B cell (primary cell): ENCODE data around the gene RBM33. TPM values are rescaled to one million over a fixed set of nuclear protein-coding genes. Genes with fewer than 3 reads are reported as not detected.

Experiments used
- ATAC-seq: fragments of 200-7000 bp; cut with Tn5 transposase; one replicate; pipeline ENCODE4 v1.10.0; 2021; ENCODE audit warnings: low read depth, mild to moderate bottlenecking, moderate number of reproducible peaks, moderate library complexity
- CTCF ChIA-PET: fragments of 350-600 bp; sonication (Branson Sonifier 250); formaldehyde crosslinking; loops from one replicate; lab custom pipeline; 2021; ENCODE audit warnings: antibody characterized with exemption, inconsistent platforms; lab: Charles Lee
- POLR2A ChIA-PET: fragments of 350-600 bp; sonication (Branson Sonifier 250); formaldehyde crosslinking; loops from one replicate; lab custom pipeline; 2021; ENCODE audit warnings: antibody characterized with exemption; lab: Charles Lee
- DNase-seq: peaks from one replicate; pipeline ENCODE4 v3.0.0; 2013
- H2AFZ ChIP-seq: 2 replicates; pipeline ENCODE4 v1.6.1; 2012; ENCODE audit warnings: mild to moderate bottlenecking, low read depth, low read length; ENCODE audit not compliant: insufficient read depth, poor library complexity, severe bottlenecking
- H3K27ac ChIP-seq, 2 donors: 1 replicate in 1 of 2; 2 replicates in 1 of 2; pipeline ENCODE4 v1.5.1; 2012 to 2013; ENCODE audit warnings: low read length in 2 of 2, mild to moderate bottlenecking in 2 of 2, moderate library complexity in 1 of 2
- H3K27me3 ChIP-seq, 4 experiments: fragments of 200-600 bp in 1 of 4; sonication (generic) in 1 of 4; replicated peaks in 1 of 4; 1 replicate in 2 of 4; 2 replicates in 2 of 4; pipeline versions ENCODE4 v1.6.1 to v1.7.0; 2013 to 2016; ENCODE audit warnings: low read length in 3 of 4, mild to moderate bottlenecking in 2 of 4, mixed read lengths in 1 of 4, moderate library complexity in 1 of 4; ENCODE audit not compliant: insufficient read depth in 4 of 4, control insufficient read depth in 3 of 4; ENCODE audit errors: control extremely low read depth in 1 of 4
- H3K36me3 ChIP-seq, 2 experiments: replicated peaks in 1 of 2; 1 replicate in 1 of 2; 2 replicates in 1 of 2; pipeline versions ENCODE4 v1.6.1 to v1.7.1; 2013; ENCODE audit warnings: low read length in 1 of 2; ENCODE audit not compliant: insufficient read depth in 2 of 2, control insufficient read depth in 1 of 2; ENCODE audit errors: control extremely low read depth in 1 of 2, extremely low read depth in 1 of 2
- H3K4me1 ChIP-seq, 2 donors: fragments of 200-600 bp in 1 of 2; sonication (generic) in 1 of 2; 1 replicate in 1 of 2; 2 replicates in 1 of 2; pipeline versions ENCODE4 v1.5.1 to v1.6.1; 2013 to 2017; ENCODE audit warnings: low read length in 2 of 2; ENCODE audit not compliant: control insufficient read depth in 2 of 2, insufficient read depth in 2 of 2
- H3K4me2 ChIP-seq: replicated peaks from 2 replicates; pipeline ENCODE3; 2012; ENCODE audit warnings: mild to moderate bottlenecking, low read depth, low read length; ENCODE audit not compliant: poor library complexity, severe bottlenecking
- H3K4me3 ChIP-seq, 5 experiments: fragments of 200-600 bp in 1 of 5; sonication (generic) in 1 of 5; 1 replicate in 3 of 5; 2 replicates in 2 of 5; pipeline versions ENCODE4 v1.5.1 to v1.7.0; 2011 to 2016; ENCODE audit warnings: low read length in 4 of 5, mild to moderate bottlenecking in 4 of 5, low read depth in 2 of 5, control low read depth in 1 of 5, moderate library complexity in 1 of 5; ENCODE audit not compliant: insufficient read depth in 1 of 5; ENCODE audit errors: control extremely low read depth in 1 of 5, extremely low read depth in 1 of 5
- H3K79me2 ChIP-seq: fragments of 200-600 bp; sonication (generic); one replicate; pipeline ENCODE4 v1.6.0; 2016; ENCODE audit warnings: low read length; ENCODE audit not compliant: control insufficient read depth, insufficient read depth
- H3K9ac ChIP-seq: fragments of 200-600 bp; sonication (generic); 2 replicates; pipeline ENCODE4 v1.6.1; 2017; ENCODE audit warnings: mild to moderate bottlenecking, low read length, moderate library complexity
- H3K9me3 ChIP-seq, 3 donors: one replicate each; pipeline versions ENCODE4 v1.6.1 to v1.7.1; 2013; ENCODE audit warnings: low read length in 2 of 3; ENCODE audit not compliant: control insufficient read depth in 2 of 3, insufficient read depth in 1 of 3; ENCODE audit errors: control extremely low read depth in 1 of 3
- H4K20me1 ChIP-seq: 2 replicates; pipeline ENCODE4 v1.6.0; 2012; ENCODE audit warnings: mild to moderate bottlenecking, low read length; ENCODE audit not compliant: insufficient read depth, control insufficient read depth, poor library complexity, severe bottlenecking
- H3K27ac Mint-ChIP-seq: one replicate; pipeline ENCODE4 v1.8.0; 2021; ENCODE audit warnings: mixed read lengths
- H3K27me3 Mint-ChIP-seq: one replicate; pipeline ENCODE4 v1.8.0; 2021; ENCODE audit warnings: mixed read lengths
- H3K4me1 Mint-ChIP-seq: one replicate; pipeline ENCODE4 v1.8.0; 2021; ENCODE audit warnings: mixed read lengths
- H3K4me3 Mint-ChIP-seq: one replicate; pipeline ENCODE4 v1.8.0; 2021; ENCODE audit warnings: mixed read lengths
- H3K9me3 Mint-ChIP-seq: one replicate; pipeline ENCODE4 v1.8.0; 2022; ENCODE audit warnings: mixed read lengths; ENCODE audit not compliant: insufficient read depth
- CTCF ChIP-seq: fragments of 200-600 bp; IDR thresholded peaks from one replicate; pipeline ENCODE4 v1.8.0; 2022; ENCODE audit warnings: antibody characterized with exemption, mild to moderate bottlenecking
- EZH2 ChIP-seq: IDR thresholded peaks from 2 replicates; pipeline ENCODE4 v1.6.1; 2012; ENCODE audit warnings: borderline replicate concordance, low read depth, mild to moderate bottlenecking, moderate library complexity, low read length; ENCODE audit not compliant: insufficient read depth, poor library complexity, severe bottlenecking
- WGBS: methylation state at CpG from one replicate; pipeline ENCODE4 v1.1.5; 2013; ENCODE audit warnings: missing lambda C conversion rate; ENCODE audit not compliant: insufficient coverage; 5-methylcytosine and 5-hydroxymethylcytosine counted together
- intact Hi-C: fragments of 100-400 bp; cut with micrococcal nuclease; formaldehyde crosslinking; loops from one replicate; pipeline ENCODE4 v1.10.0; 2022
- polyA plus RNA-seq: library from polyadenylated mRNA; depleted of rRNA; stranded (reverse); fragments of >200 nt; gene quantifications from 2 replicates; pipeline ENCODE4 v1.2.3, GENCODE V29; 2012
- total RNA-seq, 2 donors: library from RNA; stranded (reverse); fragments of 120-200 nt in 1 of 2; gene quantifications; 1 replicate in 1 of 2; 2 replicates in 1 of 2; pipeline versions ENCODE4 v1.2.3 to v1.2.4, GENCODE V29; 2013 to 2022

The RBM33 gene
- total and polyA plus RNA-seq, 2 donors (not counting 1 experiment from before 2014, with no cell fraction given) = 33.5 to 189 TPM

DNA sequence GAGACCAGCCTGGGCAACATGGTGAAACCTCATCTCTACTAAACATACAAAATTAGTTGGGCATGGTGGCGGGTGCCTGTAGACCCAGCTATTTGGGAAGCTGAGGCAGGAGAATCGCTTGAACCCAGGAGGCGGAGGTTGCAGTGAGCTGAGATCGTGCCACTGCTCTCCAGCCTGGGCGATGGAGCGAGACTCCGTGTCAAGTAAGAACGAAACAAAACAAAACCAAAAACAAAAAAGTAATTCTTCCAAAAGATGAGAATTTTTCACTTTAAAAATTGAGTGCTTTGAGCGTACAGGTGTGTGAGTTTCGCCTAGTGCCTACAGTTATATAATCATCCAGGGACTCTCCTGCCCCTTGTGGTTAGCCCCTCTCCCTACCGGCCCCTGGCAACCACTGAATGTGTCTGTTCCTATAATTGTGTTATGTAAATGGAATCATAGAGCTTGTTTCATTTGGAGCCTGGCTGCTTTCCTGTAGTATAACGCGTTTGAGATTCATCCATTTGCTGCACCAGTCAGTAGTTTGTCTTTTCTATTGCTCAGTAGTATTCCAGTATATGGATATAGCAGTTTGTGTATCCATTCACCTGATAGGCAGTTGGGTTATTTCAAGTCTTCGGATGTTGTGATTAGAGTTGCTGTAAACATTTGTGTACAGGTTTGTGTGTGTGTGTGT lies 80.0 kb downstream of the RBM33 start:
- Histone ChIP-seq H3K79me2 (peaks cover 81% of the 10 kb centered on the region), H3K36me3 (peaks cover 8 to 14% of the 10 kb centered on the region in 2 experiments), H3K4me3 (peak overlapping the region in 4 of 5 experiments; percentile 18 to 57 (median 36)), H3K4me2 (peak overlapping the region; percentile 81), H2AFZ (no peak overlapping the region), H4K20me1 (no peaks in the 10 kb centered on the region), H3K4me1 (peaks cover 49 to 59% of the 10 kb centered on the region in 2 donors), H3K27me3 (no peaks in the 10 kb centered on the region), H3K27ac (peak overlapping the region; percentile 88 to 97), H3K9ac (peak overlapping the region; percentile 38), H3K9me3 (no peaks in the 10 kb centered on the region)
- POLR2A ChIA-PET = interaction anchor here (0.6 to 1.0 kb wide), 6 partner anchors 9 to 362 kb away, joined by 3 to 12 read pairs (median 4); no protein-coding TSS in a partner anchor
- 46% methylated on average over 5 of the region's 14 CpGs for WGBS
- H3K4me3 Mint-ChIP-seq = peak overlapping the region; percentile 81
- CTCF ChIA-PET = interaction anchor here (0.7 to 5.2 kb wide), 9 partner anchors 9 to 794 kb away, joined by 3 to 33 read pairs (median 3); no protein-coding TSS in a partner anchor
- H3K9me3 Mint-ChIP-seq = no peaks in the 10 kb centered on the region
- H3K4me1 Mint-ChIP-seq = peaks cover 77% of the 10 kb centered on the region
- no peaks in the 10 kb centered on the region for H3K27me3 Mint-ChIP-seq
- DNase-seq (peak; percentile 70), ATAC-seq (peak; percentile 44)
- peak overlapping the region; percentile 88 for H3K27ac Mint-ChIP-seq
- TF ChIP-seq CTCF = peak; percentile 43
- no peak for TF ChIP-seq EZH2
- intact Hi-C loops = loop anchor here (2.0 to 10.0 kb wide), 6 partner anchors 16 to 517 kb away; no protein-coding TSS in a partner anchor

- no peaks in the 10 kb centered on the region for H3K27me3 Mint-ChIP-seq
- H3K4me3 Mint-ChIP-seq = peak overlapping the region; percentile 81
- CTCF ChIA-PET = interaction anchor here (0.7 to 5.2 kb wide), 6 partner anchors 8 to 795 kb away, joined by 3 to 33 read pairs (median 3); no protein-coding TSS in a partner anchor
- no peaks in the 10 kb centered on the region for H3K9me3 Mint-ChIP-seq
- ATAC-seq = peak; percentile 50
- Histone ChIP-seq H2AFZ (no peak overlapping the region), H3K36me3 (peaks cover 8 to 19% of the 10 kb centered on the region in 2 experiments), H3K9ac (peak overlapping the region; percentile 38), H3K4me1 (peaks cover 54 to 58% of the 10 kb centered on the region in 2 donors), H3K4me2 (peak overlapping the region; percentile 81), H4K20me1 (no peaks in the 10 kb centered on the region), H3K4me3 (peak overlapping the region in 4 of 5 experiments; percentile 18 to 57 (median 36)), H3K27ac (peak overlapping the region; percentile 88 to 97), H3K9me3 (no peaks in the 10 kb centered on the region), H3K27me3 (no peaks in the 10 kb centered on the region), H3K79me2 (peaks cover 85% of the 10 kb centered on the region)
- peak overlapping the region; percentile 88 for H3K27ac Mint-ChIP-seq
- no peak for DNase-seq
- H3K4me1 Mint-ChIP-seq = peaks cover 80% of the 10 kb centered on the region
- TF ChIP-seq CTCF (no peak), EZH2 (no peak)
- POLR2A ChIA-PET = interaction anchor here (0.6 to 1.0 kb wide), 6 partner anchors 9 to 363 kb away, joined by 3 to 12 read pairs (median 4); no protein-coding TSS in a partner anchor
- intact Hi-C loops = loop anchor here (2.0 to 10.0 kb wide), 2 partner anchors 16 to 350 kb away; no protein-coding TSS in a partner anchor
- no CpG with 5 or more reads among the region's 2 CpGs for WGBS
Measured at GRCh38 chr7:155725006-155725355, 80.5 kb downstream of the RBM33 start.
